ENCODE measurements around the gene UNC5B.

The UNC5B gene

DNA sequence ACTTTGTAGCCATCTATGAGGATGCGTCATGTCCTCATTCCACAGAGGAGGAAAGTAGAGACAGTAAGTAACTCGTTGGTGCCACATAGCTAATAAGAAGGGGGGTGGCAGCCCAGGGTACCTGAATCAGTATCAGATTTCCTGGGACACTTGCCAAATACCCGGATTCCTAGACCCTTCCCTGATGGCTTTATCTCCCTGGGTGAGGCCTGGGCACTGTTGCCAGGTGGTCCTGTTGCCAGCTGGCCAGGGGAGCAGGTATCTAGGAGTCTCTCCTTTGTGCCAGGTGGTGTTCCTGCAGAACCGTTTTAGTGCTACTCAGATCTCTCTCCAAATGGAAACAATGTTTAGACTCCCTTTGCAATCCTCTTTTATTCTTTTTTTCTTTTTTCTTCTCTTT, 119.4 kb downstream of the UNC5B start:
- Histone ChIP-seq H3K27ac (ENCODE audit: low read length) (no peak overlapping the region), H2AFZ (ENCODE audit: low read depth, low read length) (no peak overlapping the region), H3K4me1 (ENCODE audit: insufficient read depth, low read length) (peaks cover 17% of the 10 kb centered on the region), H3K79me2 (ENCODE audit: insufficient read depth, low read length) (no peaks in the 10 kb centered on the region), H3K4me3 (ENCODE audit: low read depth in 1 of 2, low read length in 2 of 2) (no peak overlapping the region), H3K4me2 (ENCODE audit: insufficient read depth, low read length) (no peak overlapping the region), H3K9me3 (ENCODE audit: insufficient read depth, low read length, severe bottlenecking) (no peaks in the 10 kb centered on the region), H3K36me3 (ENCODE audit: insufficient read depth, low read length) (peaks cover 13% of the 10 kb centered on the region; the same call in 1 of the 2 replicates), H4K20me1 (ENCODE audit: insufficient read depth, low read length) (peaks cover 21% of the 10 kb centered on the region), H3K9ac (ENCODE audit: low read depth, low read length) (no peak overlapping the region), H3K27me3 (ENCODE audit: insufficient read depth, low read length, poor library complexity) (no peaks in the 10 kb centered on the region)
- DNase-seq (no peak), ATAC-seq (ENCODE audit: insufficient read depth, low read depth) (no peak)
- TF ChIP-seq EZH2 (IDR thresholded peaks at IDR 0.05; ENCODE audit: borderline replicate concordance, low read depth, low read length, severe bottlenecking), result no peak

DNA sequence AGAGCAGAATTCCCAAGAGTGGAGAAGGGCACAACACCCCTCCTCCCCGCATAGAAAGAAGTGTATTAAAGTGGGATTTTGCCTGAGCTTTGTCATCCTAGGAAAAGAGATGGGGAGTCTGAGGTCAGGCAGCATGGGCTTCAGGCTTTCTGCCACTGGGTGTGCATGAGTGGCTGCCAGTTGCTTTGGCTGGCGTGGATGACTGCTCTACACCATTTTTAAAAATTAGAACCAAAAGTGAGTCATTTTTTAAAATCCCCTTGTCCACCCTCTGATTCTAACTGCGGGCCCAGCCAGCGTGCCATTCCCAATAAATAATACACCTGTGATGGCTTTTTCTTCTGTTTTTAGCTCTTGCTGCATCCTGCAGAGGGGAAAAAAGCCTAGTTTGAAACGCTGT, 120.1 kb downstream of the UNC5B start:
- Histone ChIP-seq H3K4me1 (ENCODE audit: insufficient read depth, low read length) (peaks cover 17% of the 10 kb centered on the region), H3K9ac (ENCODE audit: low read depth, low read length) (peak overlapping the region; percentile 1; the same call in 1 of the 2 replicates), H3K4me2 (ENCODE audit: insufficient read depth, low read length) (no peak overlapping the region)

DNA sequence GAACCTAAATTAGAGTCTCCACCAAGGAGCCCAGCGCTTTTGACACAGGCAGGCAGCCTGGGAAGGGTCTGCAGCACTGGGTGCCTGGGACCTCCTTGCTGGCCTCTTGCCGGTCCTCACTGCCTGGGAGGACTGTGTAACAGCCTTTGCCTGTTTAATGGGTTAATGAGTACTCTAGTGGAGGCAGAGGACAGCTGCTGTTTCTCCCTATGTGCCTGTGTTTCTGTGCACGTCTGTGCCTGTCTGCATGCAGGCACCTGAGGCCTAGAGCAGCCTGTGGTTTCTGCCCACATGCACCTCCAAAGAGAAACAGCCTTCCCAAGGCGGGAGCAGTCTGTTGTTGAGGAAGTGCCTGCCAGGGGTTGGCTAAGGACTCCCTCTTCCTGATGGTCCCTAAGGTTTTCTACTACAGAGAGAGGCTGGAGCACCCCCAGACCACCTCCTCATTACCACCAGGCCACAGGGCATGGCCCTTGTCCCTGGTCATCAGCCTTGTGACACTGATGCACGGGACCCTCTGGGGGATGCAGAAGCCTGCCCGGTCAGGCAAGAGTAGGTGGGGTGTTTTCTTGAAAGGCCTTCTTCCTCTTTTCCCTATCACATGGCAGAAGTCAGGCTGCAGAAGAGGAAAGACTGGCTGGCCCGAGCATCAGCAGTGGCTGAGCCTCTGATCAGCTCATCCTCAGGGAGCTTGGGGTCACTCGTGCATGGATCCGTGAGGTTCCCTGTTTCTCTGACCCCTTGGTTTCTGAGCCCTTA, 120.9 kb downstream of the UNC5B start:
- Histone ChIP-seq H3K4me3 (ENCODE audit: low read depth in 1 of 2, low read length in 2 of 2) (no peak overlapping the region; a peak in 1 of 4 replicates), H3K27ac (ENCODE audit: low read length) (peak overlapping the region; percentile 57), H3K9ac (ENCODE audit: low read depth, low read length) (peak overlapping the region; percentile 1; the same call in 1 of the 2 replicates), H3K9me3 (ENCODE audit: insufficient read depth, low read length, severe bottlenecking) (no peaks in the 10 kb centered on the region), H3K27me3 (ENCODE audit: insufficient read depth, low read length, poor library complexity) (no peaks in the 10 kb centered on the region), H4K20me1 (ENCODE audit: insufficient read depth, low read length) (peaks cover 17% of the 10 kb centered on the region), H2AFZ (ENCODE audit: low read depth, low read length) (no peak overlapping the region), H3K4me2 (ENCODE audit: insufficient read depth, low read length) (no peak overlapping the region), H3K79me2 (ENCODE audit: insufficient read depth, low read length) (no peaks in the 10 kb centered on the region), H3K4me1 (ENCODE audit: insufficient read depth, low read length) (peaks cover 17% of the 10 kb centered on the region), H3K36me3 (ENCODE audit: insufficient read depth, low read length) (peaks cover 9% of the 10 kb centered on the region; the same call in 1 of the 2 replicates)
- TF ChIP-seq, protein P1, sequence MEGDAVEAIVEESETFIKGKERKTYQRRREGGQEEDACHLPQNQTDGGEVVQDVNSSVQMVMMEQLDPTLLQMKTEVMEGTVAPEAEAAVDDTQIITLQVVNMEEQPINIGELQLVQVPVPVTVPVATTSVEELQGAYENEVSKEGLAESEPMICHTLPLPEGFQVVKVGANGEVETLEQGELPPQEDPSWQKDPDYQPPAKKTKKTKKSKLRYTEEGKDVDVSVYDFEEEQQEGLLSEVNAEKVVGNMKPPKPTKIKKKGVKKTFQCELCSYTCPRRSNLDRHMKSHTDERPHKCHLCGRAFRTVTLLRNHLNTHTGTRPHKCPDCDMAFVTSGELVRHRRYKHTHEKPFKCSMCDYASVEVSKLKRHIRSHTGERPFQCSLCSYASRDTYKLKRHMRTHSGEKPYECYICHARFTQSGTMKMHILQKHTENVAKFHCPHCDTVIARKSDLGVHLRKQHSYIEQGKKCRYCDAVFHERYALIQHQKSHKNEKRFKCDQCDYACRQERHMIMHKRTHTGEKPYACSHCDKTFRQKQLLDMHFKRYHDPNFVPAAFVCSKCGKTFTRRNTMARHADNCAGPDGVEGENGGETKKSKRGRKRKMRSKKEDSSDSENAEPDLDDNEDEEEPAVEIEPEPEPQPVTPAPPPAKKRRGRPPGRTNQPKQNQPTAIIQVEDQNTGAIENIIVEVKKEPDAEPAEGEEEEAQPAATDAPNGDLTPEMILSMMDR (IDR thresholded peaks at IDR 0.05; ENCODE audit: borderline replicate concordance, extremely low read depth, low read length, poor library complexity, severe bottlenecking), result no peak
- no peak for TF ChIP-seq EZH2 (IDR thresholded peaks at IDR 0.05; ENCODE audit: borderline replicate concordance, low read depth, low read length, severe bottlenecking)
- peak; percentile 47 for DNase-seq
- peak; percentile 89 for ATAC-seq (ENCODE audit: insufficient read depth, low read depth)

More for the DNA sequence above, 120.1 kb downstream of the UNC5B start:
- Histone ChIP-seq H3K4me3 (ENCODE audit: low read depth in 1 of 2, low read length in 2 of 2) (no peak overlapping the region), H2AFZ (ENCODE audit: low read depth, low read length) (no peak overlapping the region), H3K36me3 (ENCODE audit: insufficient read depth, low read length) (peaks cover 10% of the 10 kb centered on the region; the same call in 1 of the 2 replicates), H3K27me3 (ENCODE audit: insufficient read depth, low read length, poor library complexity) (no peaks in the 10 kb centered on the region), H3K9me3 (ENCODE audit: insufficient read depth, low read length, severe bottlenecking) (no peaks in the 10 kb centered on the region), H3K27ac (ENCODE audit: low read length) (peak overlapping the region; percentile 57; the same call in 1 of the 2 replicates), H4K20me1 (ENCODE audit: insufficient read depth, low read length) (peaks cover 21% of the 10 kb centered on the region), H3K79me2 (ENCODE audit: insufficient read depth, low read length) (no peaks in the 10 kb centered on the region)
- TF ChIP-seq, protein P1 (IDR thresholded peaks at IDR 0.05; ENCODE audit: borderline replicate concordance, extremely low read depth, low read length, poor library complexity, severe bottlenecking), result no peak
- no peak for TF ChIP-seq EZH2 (IDR thresholded peaks at IDR 0.05; ENCODE audit: borderline replicate concordance, low read depth, low read length, severe bottlenecking)
- DNase-seq (no peak), ATAC-seq (ENCODE audit: insufficient read depth, low read depth) (no peak)

DNA sequence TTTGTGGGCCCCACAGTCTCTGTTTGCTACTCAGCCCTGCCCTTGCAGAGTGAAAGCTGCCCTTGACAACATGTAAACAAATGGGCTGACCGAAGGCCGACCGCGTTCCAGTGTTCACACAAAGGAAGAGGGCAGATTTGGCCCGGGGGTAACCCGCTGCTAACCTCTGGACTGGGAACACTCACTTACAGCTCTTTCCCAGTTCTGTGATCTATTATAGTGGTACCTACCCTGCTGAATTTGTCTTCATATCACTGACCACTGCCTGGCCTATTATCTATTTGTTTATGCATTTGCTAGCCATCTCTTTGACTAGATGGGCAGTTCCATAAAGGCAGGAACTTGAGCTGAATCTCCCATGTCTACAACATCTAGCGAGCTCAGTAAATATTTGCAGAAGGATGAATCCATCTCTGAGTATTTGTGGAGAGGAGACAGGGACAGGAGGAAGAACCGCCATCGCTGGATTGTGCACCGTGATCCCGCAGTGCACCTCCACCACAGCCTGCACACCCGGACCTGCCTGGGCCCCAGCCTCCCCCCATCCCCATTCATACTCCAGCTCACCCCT, 121.9 kb downstream of the UNC5B start:
- Histone ChIP-seq H3K9me3 (ENCODE audit: insufficient read depth, low read length, severe bottlenecking) (no peaks in the 10 kb centered on the region), H3K36me3 (ENCODE audit: insufficient read depth, low read length) (peaks cover 9% of the 10 kb centered on the region; the same call in 1 of the 2 replicates), H3K4me1 (ENCODE audit: insufficient read depth, low read length) (peaks cover 17% of the 10 kb centered on the region), H3K79me2 (ENCODE audit: insufficient read depth, low read length) (no peaks in the 10 kb centered on the region), H3K27me3 (ENCODE audit: insufficient read depth, low read length, poor library complexity) (no peaks in the 10 kb centered on the region), H4K20me1 (ENCODE audit: insufficient read depth, low read length) (peaks cover 17% of the 10 kb centered on the region), H2AFZ (ENCODE audit: low read depth, low read length) (no peak overlapping the region), H3K4me3 (ENCODE audit: low read depth in 1 of 2, low read length in 2 of 2) (no peak overlapping the region), H3K4me2 (ENCODE audit: insufficient read depth, low read length) (no peak overlapping the region), H3K27ac (ENCODE audit: low read length) (peak overlapping the region; percentile 57; the same call in 1 of the 2 replicates), H3K9ac (ENCODE audit: low read depth, low read length) (no peak overlapping the region)
- no peak for TF ChIP-seq EZH2 (IDR thresholded peaks at IDR 0.05; ENCODE audit: borderline replicate concordance, low read depth, low read length, severe bottlenecking)
- DNase-seq, result no peak
- no peak for ATAC-seq (ENCODE audit: insufficient read depth, low read depth)
